ENCODE results near the gene QTRT2. TPM values are rescaled to one million over a fixed set of nuclear protein-coding genes. Genes with fewer than 3 reads are reported as not detected.

QTRT2 gene
- total RNA-seq, 1 experiment from 2014 or later, result 38.0 TPM

DNA sequence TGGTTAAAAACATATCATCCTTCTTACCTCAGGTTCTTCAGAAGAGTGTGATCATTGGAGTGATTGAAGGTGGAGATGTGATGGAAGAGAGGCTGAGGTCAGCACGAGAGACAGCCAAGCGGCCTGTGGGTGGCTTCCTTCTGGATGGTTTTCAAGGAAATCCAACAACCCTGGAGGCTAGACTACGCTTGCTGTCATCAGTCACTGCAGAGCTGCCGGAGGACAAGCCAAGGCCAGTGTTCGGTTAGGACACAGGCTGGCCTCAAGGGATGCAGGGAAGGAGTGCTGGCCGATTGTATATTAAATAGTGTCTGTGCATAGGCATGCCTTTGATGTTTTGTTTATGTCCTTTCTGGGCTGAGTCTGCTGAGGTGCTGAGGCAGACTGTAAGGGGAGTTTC, 20.2 kb downstream of the QTRT2 start:
- CTCF ChIA-PET, result no interaction called here
- Histone ChIP-seq H3K27me3 (ENCODE audit: low read length) (no peaks in the 10 kb centered on the region), H3K36me3 (ENCODE audit: low read depth, low read length) (peaks cover 89% of the 10 kb centered on the region), H3K9ac (ENCODE audit: low read length) (no peak overlapping the region), H3F3A (ENCODE audit: low read length, unreplicated experiment) (no peaks in the 10 kb centered on the region), H3K4me3 (ENCODE audit: low read length) (no peak overlapping the region), H3K4me1 (ENCODE audit: insufficient read depth, low read length) (no peaks in the 10 kb centered on the region), H3K9me3 (ENCODE audit: low read length) (no peaks in the 10 kb centered on the region), H4K20me1 (ENCODE audit: low read length) (no peaks in the 10 kb centered on the region), H2AFZ (ENCODE audit: low read length) (no peak overlapping the region), H3K79me2 (ENCODE audit: low read length) (no peaks in the 10 kb centered on the region), H3K4me2 (ENCODE audit: low read length) (no peak overlapping the region), H3K27ac (ENCODE audit: low read length) (no peak overlapping the region), H3K9me2 (replicated peaks; ENCODE audit: low read length) (no peaks in the 10 kb centered on the region)
- ATAC-seq (no peak), DNase-seq (no peak)
- no TSS peak for BruUV-seq (replicated peaks)
- no peak for TF ChIP-seq EZH2 (IDR thresholded peaks at IDR 0.05; ENCODE audit: low read length, unreplicated experiment)
- TF ChIP-seq EZH2phosphoT487 (IDR thresholded peaks at IDR 0.05; ENCODE audit: borderline replicate concordance, low read length), result no peak
- TF ChIP-seq, protein P1, sequence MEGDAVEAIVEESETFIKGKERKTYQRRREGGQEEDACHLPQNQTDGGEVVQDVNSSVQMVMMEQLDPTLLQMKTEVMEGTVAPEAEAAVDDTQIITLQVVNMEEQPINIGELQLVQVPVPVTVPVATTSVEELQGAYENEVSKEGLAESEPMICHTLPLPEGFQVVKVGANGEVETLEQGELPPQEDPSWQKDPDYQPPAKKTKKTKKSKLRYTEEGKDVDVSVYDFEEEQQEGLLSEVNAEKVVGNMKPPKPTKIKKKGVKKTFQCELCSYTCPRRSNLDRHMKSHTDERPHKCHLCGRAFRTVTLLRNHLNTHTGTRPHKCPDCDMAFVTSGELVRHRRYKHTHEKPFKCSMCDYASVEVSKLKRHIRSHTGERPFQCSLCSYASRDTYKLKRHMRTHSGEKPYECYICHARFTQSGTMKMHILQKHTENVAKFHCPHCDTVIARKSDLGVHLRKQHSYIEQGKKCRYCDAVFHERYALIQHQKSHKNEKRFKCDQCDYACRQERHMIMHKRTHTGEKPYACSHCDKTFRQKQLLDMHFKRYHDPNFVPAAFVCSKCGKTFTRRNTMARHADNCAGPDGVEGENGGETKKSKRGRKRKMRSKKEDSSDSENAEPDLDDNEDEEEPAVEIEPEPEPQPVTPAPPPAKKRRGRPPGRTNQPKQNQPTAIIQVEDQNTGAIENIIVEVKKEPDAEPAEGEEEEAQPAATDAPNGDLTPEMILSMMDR (conservative IDR thresholded peaks at IDR 0.05; ENCODE audit: low read depth, low read length), result no peak
- POLR2A ChIA-PET (ENCODE audit: unreplicated experiment), result no interaction called here
- intact Hi-C loops (cut with micrococcal nuclease), result no loop called here

DNA sequence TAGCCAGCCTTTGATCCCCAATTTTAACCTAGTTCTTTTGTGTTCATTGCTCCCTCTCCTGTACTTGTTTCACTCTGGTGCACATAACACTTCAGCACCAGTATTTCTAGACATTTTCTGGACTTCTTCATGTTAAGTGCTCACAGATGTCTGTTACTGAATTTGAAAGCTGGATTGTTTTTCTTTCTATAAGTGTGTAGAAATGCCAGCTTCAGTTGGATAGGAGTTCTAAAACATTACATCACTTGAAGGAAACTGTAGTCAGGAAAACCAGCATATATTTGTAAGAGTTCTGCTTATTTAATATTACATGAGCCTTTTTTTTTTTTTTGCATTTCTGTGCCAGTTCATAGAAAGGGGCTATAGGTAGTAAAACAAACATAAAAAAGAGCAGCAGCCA, 21.6 kb downstream of the QTRT2 start:
- no peak overlapping the region for H3K4me2 ChIP-seq (ENCODE audit: low read length)
- no peaks in the 10 kb centered on the region for H3K9me3 ChIP-seq (ENCODE audit: low read length)
- no TSS peak for BruUV-seq (replicated peaks)
- no peak overlapping the region for H3K4me3 ChIP-seq (ENCODE audit: low read length)
- H3K27me3 ChIP-seq (ENCODE audit: low read length), result no peaks in the 10 kb centered on the region
- H3K9ac ChIP-seq (ENCODE audit: low read length), result no peak overlapping the region
- no peak for TF ChIP-seq EZH2 (IDR thresholded peaks at IDR 0.05; ENCODE audit: low read length, unreplicated experiment)
- TF ChIP-seq, protein P1 (conservative IDR thresholded peaks at IDR 0.05; ENCODE audit: low read depth, low read length), result no peak
- no peak for TF ChIP-seq EZH2phosphoT487 (IDR thresholded peaks at IDR 0.05; ENCODE audit: borderline replicate concordance, low read length)
- peaks cover 85% of the 10 kb centered on the region for H3K36me3 ChIP-seq (ENCODE audit: low read depth, low read length)
- no peaks in the 10 kb centered on the region for H4K20me1 ChIP-seq (ENCODE audit: low read length)
- no peak overlapping the region for H2AFZ ChIP-seq (ENCODE audit: low read length)
- ATAC-seq (no peak), DNase-seq (no peak)
- H3K4me1 ChIP-seq (ENCODE audit: insufficient read depth, low read length), result no peaks in the 10 kb centered on the region
- ChIA-PET POLR2A (ENCODE audit: unreplicated experiment) (no interaction called here), CTCF (no interaction called here)
- intact Hi-C loops (cut with micrococcal nuclease), result no loop called here
- no peaks in the 10 kb centered on the region for H3K79me2 ChIP-seq (ENCODE audit: low read length)
- H3K27ac ChIP-seq (ENCODE audit: low read length), result no peak overlapping the region
- H3K9me2 ChIP-seq (replicated peaks; ENCODE audit: low read length), result no peaks in the 10 kb centered on the region
- H3F3A ChIP-seq (ENCODE audit: low read length, unreplicated experiment), result no peaks in the 10 kb centered on the region

DNA sequence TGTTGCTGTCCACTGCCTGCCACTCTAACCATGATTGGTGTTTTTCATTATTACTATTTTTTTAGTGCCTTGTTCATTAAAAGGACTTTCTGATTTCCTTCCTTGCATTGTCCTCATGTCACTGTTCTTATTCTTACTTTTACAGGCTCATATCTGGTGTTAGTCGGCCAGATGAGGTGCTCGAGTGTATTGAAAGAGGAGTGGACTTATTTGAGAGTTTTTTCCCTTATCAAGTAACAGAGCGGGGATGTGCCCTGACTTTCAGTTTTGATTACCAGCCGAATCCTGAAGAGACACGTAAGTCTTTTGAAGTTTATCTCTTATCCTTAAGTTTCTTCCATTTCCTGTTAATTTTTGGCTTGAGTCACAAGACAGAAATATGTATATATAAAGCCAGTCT, 23.2 kb downstream of the QTRT2 start:
- H3K27me3 ChIP-seq (ENCODE audit: low read length), result no peaks in the 10 kb centered on the region
- no peak overlapping the region for H2AFZ ChIP-seq (ENCODE audit: low read length)
- intact Hi-C loops (cut with micrococcal nuclease), result no loop called here
- ChIA-PET CTCF (no interaction called here), POLR2A (ENCODE audit: unreplicated experiment) (no interaction called here)
- ATAC-seq, result no peak
- H3K4me2 ChIP-seq (ENCODE audit: low read length), result no peak overlapping the region
- H3K9me3 ChIP-seq (ENCODE audit: low read length), result no peaks in the 10 kb centered on the region
- H3K9me2 ChIP-seq (replicated peaks; ENCODE audit: low read length), result no peaks in the 10 kb centered on the region
- no peak overlapping the region for H3K9ac ChIP-seq (ENCODE audit: low read length)
- H3K4me1 ChIP-seq (ENCODE audit: insufficient read depth, low read length), result no peaks in the 10 kb centered on the region
- TF ChIP-seq, protein P1 (conservative IDR thresholded peaks at IDR 0.05; ENCODE audit: low read depth, low read length), result no peak
- no peak for TF ChIP-seq EZH2phosphoT487 (IDR thresholded peaks at IDR 0.05; ENCODE audit: borderline replicate concordance, low read length)
- TF ChIP-seq EZH2 (IDR thresholded peaks at IDR 0.05; ENCODE audit: low read length, unreplicated experiment), result no peak
- no peaks in the 10 kb centered on the region for H3F3A ChIP-seq (ENCODE audit: low read length, unreplicated experiment)
- no TSS peak for BruUV-seq (replicated peaks)
- H3K27ac ChIP-seq (ENCODE audit: low read length), result no peak overlapping the region
- no peaks in the 10 kb centered on the region for H4K20me1 ChIP-seq (ENCODE audit: low read length)
- DNase-seq, result no peak
- no peaks in the 10 kb centered on the region for H3K79me2 ChIP-seq (ENCODE audit: low read length)
- no peak overlapping the region for H3K4me3 ChIP-seq (ENCODE audit: low read length)
- peaks cover 80% of the 10 kb centered on the region for H3K36me3 ChIP-seq (ENCODE audit: low read depth, low read length)
